Thyroid gland (tissue), 4 donors: ENCODE results near the gene ESYT2.

Source experiments
- POLR2A ChIP-seq, 2 donors: fragments of 450-650 bp; IDR thresholded peaks; one replicate each; pipeline ENCODE4 v1.6.1; 2017; ENCODE audit warnings: antibody characterized with exemption in 2 of 2, mild to moderate bottlenecking in 2 of 2, moderate library complexity in 1 of 2
- TF ChIP-seq, protein P1 (sequence below), 6 experiments: fragments of 200-600 bp in 3 of 6; fragments of 450-650 bp in 3 of 6; sonication (generic) in 3 of 6; IDR thresholded peaks; one replicate each; pipeline ENCODE4 v1.5.1; 2016 to 2019; ENCODE audit warnings: antibody characterized with exemption in 6 of 6, mild to moderate bottlenecking in 2 of 6, inconsistent platforms in 1 of 6, moderate library complexity in 1 of 6

DNA sequence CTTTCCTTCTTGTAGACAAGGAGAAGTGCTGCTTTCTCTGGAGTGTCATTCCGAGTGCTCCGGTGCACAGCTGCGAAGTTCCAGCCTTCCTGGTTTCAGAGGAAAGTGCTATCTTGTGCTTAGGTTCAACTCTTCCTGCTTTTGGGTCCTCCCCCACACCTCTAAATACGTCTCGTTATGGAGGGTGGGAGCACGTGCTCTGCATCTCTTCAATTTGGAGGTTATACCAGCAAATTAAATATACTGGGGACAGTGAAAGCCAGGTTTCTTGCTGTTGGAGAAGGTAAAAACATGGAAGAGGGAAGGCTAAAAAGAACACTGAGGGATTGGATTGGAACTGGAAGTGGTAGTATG, 2.4 kb upstream of the ESYT2 start:
- TF ChIP-seq, protein P1, sequence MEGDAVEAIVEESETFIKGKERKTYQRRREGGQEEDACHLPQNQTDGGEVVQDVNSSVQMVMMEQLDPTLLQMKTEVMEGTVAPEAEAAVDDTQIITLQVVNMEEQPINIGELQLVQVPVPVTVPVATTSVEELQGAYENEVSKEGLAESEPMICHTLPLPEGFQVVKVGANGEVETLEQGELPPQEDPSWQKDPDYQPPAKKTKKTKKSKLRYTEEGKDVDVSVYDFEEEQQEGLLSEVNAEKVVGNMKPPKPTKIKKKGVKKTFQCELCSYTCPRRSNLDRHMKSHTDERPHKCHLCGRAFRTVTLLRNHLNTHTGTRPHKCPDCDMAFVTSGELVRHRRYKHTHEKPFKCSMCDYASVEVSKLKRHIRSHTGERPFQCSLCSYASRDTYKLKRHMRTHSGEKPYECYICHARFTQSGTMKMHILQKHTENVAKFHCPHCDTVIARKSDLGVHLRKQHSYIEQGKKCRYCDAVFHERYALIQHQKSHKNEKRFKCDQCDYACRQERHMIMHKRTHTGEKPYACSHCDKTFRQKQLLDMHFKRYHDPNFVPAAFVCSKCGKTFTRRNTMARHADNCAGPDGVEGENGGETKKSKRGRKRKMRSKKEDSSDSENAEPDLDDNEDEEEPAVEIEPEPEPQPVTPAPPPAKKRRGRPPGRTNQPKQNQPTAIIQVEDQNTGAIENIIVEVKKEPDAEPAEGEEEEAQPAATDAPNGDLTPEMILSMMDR (IDR thresholded peaks at IDR 0.05), result no peak
- TF ChIP-seq POLR2A (IDR thresholded peaks at IDR 0.05), result no peak
